Mucosa of descending colon (tissue), 3 donors: ENCODE data around the gene ZFAND6. TPM values are rescaled to one million over a fixed set of nuclear protein-coding genes. Genes with fewer than 3 reads are reported as not detected.
A peak's percentile ranks its signal among the peaks of the same experiment; 100 is the strongest.

Experiments used
- ATAC-seq: fragments of 200-7000 bp; cut with Tn5 transposase; one replicate; pipeline ENCODE4 v1.9.1; 2020; ENCODE audit warnings: mild to moderate bottlenecking, moderate library complexity
- DNase-seq, 3 donors: peaks; one replicate each; pipeline ENCODE4 v3.0.0-alpha.2; 2020
- H3K36me3 ChIP-seq: fragments of 200-600 bp; one replicate; pipeline ENCODE4 v1.8.0; 2021; ENCODE audit warnings: low read depth, mild to moderate bottlenecking
- H3K4me1 ChIP-seq: fragments of 200-600 bp; one replicate; pipeline ENCODE4 v1.8.0; 2021; ENCODE audit warnings: low read depth, mild to moderate bottlenecking
- H3K4me3 ChIP-seq: fragments of 200-600 bp; one replicate; pipeline ENCODE4 v1.8.0; 2021; ENCODE audit warnings: mild to moderate bottlenecking
- H3K9me3 ChIP-seq: fragments of 200-600 bp; one replicate; pipeline ENCODE4 v1.8.0; 2021; ENCODE audit warnings: mild to moderate bottlenecking
- intact Hi-C, 2 donors: fragments of 100-400 bp; cut with DNase I in 1 of 2; cut with micrococcal nuclease in 1 of 2; formaldehyde crosslinking; loops; one replicate each; pipeline versions ENCODE4 v1.11.0 to v1.11.1; 2022; cut with DNase I, micrococcal nuclease
- total RNA-seq, 3 donors: library from RNA; stranded (reverse); fragmentation: NEBNext Ultra II Directional in 2 of 3; extraction: Animal tissue kit (Norgen Biotek cat#: 25700) in 2 of 3; gene quantifications; one replicate each; pipeline versions ENCODE4 v1.2.1 to v1.2.4, GENCODE V29; 2021 to 2023
- TF ChIP-seq, protein P1 (sequence below): fragments of 200-600 bp; IDR thresholded peaks from one replicate; pipeline ENCODE4 v1.8.0; 2022; ENCODE audit warnings: antibody characterized with exemption, mild to moderate bottlenecking
- donor health status: DM: no; HTN: no; CAD: no; lungs with moderate emphysema.
- donor health status: DM: no; HTN: no; CAD: no.
- donor health status: DM: no; HTN: yes; CAD: no.

Gene ZFAND6
- total RNA-seq, 3 donors from 2014 or later = 73.0 to 83.3 (median 76.5) TPM

DNA sequence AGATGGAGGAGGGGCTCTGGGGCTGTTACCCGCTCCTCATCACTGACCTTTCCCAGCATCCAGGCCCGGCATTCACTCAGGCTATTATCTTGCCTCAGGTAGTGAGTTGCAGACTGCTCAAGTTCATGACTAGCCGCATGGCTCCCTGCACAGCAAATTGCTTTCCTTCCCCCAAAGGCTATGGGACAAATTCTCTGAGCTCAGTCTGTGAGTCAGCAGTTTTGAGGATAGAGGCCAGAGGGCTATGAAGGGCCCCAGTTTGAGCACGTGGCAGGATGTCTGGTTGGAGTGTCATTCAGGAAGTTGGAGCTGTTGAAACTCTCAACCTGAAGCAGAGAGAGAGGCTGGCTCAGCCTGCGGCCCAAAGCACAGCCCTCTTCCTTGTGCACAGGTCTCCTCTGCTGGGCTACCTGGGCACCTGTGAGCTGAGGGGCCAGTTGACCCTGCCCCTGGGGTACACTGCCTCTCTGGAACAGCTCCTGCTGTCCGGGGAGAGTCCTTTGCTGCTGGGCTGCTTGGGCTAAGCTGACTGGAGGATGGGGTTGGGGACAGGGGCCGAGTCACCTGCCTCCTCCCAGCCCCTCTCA is 101.2 kb downstream of the ZFAND6 start:
- H3K4me1 ChIP-seq = no peaks in the 10 kb centered on the region
- no peak overlapping the region for H3K4me3 ChIP-seq
- no peaks in the 10 kb centered on the region for H3K9me3 ChIP-seq
- peak in 2 of 3 donors; percentile 35 to 70 for DNase-seq
- TF ChIP-seq, protein P1, sequence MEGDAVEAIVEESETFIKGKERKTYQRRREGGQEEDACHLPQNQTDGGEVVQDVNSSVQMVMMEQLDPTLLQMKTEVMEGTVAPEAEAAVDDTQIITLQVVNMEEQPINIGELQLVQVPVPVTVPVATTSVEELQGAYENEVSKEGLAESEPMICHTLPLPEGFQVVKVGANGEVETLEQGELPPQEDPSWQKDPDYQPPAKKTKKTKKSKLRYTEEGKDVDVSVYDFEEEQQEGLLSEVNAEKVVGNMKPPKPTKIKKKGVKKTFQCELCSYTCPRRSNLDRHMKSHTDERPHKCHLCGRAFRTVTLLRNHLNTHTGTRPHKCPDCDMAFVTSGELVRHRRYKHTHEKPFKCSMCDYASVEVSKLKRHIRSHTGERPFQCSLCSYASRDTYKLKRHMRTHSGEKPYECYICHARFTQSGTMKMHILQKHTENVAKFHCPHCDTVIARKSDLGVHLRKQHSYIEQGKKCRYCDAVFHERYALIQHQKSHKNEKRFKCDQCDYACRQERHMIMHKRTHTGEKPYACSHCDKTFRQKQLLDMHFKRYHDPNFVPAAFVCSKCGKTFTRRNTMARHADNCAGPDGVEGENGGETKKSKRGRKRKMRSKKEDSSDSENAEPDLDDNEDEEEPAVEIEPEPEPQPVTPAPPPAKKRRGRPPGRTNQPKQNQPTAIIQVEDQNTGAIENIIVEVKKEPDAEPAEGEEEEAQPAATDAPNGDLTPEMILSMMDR = no peak
- intact Hi-C loops = no loop called here
- no peaks in the 10 kb centered on the region for H3K36me3 ChIP-seq
- peak; percentile 81 for ATAC-seq

DNA sequence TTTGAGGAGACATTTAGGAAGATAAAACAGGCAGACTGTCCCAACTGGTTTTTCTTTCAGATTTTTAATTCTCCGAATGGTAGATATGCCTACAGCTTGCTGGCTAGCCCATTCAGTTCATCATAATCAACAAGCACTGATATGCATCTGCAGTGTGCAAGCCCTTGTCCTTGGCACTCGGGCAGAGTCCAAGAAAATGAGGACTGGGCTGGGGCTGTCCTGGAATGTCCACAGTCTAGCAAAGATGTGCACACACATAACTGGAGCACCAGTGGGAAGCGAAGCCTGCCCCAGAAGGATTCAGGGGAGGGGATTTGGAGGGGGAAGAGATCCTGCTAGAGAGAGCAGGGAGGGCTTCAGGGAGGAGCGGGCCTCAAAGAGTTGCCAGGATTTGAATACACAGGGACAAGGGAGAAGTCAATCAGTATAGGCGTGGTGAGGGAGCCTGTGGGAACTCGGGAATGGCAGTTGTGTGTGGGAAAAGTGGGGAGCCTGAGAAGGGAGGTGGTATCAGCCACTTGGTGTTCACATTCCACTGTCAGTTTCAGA is 102.1 kb downstream of the ZFAND6 start:
- TF ChIP-seq, protein P1 = no peak
- no peaks in the 10 kb centered on the region for H3K4me1 ChIP-seq
- H3K36me3 ChIP-seq = no peaks in the 10 kb centered on the region
- no peak overlapping the region for H3K4me3 ChIP-seq
- no peak for ATAC-seq
- intact Hi-C loops = no loop called here
- H3K9me3 ChIP-seq = no peaks in the 10 kb centered on the region
- no peak for DNase-seq

DNA sequence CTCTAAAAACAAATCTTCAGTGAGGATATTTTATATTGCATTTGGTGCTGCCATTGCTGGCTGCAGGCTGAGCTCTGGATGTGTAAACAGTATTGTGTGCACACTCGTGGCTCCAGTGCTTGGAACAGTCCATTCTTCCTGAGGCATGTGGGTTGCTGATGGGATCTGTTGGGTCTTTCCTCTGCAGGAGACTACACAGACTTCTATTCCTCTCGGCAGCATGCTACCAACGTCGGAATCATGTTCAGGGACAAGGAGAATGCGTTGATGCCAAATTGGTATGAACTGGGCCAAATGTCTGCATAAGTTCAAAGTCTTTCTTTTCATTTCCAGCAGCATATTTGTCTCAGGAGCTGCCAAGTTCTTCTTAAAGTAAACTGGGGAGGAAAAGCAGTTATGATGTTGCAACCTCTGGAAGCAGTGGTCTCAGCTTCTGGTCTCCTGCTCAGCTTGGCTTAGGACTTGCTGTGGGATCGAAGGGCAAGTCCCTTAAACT is 102.6 kb downstream of the ZFAND6 start:
- intact Hi-C loops = no loop called here
- Histone ChIP-seq H3K4me1 (no peaks in the 10 kb centered on the region), H3K9me3 (no peaks in the 10 kb centered on the region), H3K4me3 (no peak overlapping the region), H3K36me3 (no peaks in the 10 kb centered on the region)
- TF ChIP-seq, protein P1 = no peak
- ATAC-seq (no peak), DNase-seq (no peak)

DNA sequence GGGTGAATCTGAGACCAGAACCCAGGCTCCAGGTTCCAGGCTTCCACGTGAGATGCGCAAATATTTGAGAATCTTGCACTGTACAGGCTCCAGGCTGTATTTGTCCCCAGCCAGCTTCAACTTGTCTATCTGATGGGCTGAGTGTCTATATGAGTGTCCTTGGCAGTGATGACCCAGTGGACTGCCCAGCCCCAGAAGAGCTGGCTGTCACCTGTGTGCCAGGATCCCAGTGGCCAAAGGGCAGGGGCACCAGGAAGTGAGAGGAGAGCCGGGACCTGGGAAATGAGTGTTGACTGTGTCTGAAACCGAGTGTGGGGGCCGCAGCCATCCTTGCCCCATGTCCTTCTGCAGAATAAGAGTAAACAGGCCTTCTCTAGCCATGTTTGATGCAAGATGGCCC is 103.7 kb downstream of the ZFAND6 start:
- TF ChIP-seq, protein P1 = no peak
- intact Hi-C loops = no loop called here
- H3K36me3 ChIP-seq = no peaks in the 10 kb centered on the region
- no peak overlapping the region for H3K4me3 ChIP-seq
- no peaks in the 10 kb centered on the region for H3K4me1 ChIP-seq
- DNase-seq (no peak), ATAC-seq (no peak)
- no peaks in the 10 kb centered on the region for H3K9me3 ChIP-seq

DNA sequence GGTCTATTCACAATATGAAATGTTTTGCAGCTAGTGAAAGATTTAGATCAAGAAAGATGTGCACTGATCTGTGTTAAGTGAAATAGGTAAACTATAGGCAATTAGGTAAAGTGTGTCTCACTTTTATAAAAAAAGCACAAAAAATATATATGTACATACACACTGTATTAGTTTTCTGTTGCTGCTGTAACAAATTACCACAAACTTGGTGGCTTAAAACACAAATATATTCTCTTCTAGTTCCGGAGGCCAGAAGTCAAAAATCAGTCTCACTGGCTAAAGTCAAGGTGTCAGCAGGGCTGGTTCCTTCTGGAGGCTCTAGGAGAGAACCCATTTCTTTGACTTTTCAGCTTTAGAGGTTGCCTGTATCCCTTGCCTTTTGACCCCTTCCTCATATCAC is 104.4 kb downstream of the ZFAND6 start:
- TF ChIP-seq, protein P1 = no peak
- ATAC-seq (no peak), DNase-seq (no peak)
- Histone ChIP-seq H3K9me3 (no peaks in the 10 kb centered on the region), H3K36me3 (no peaks in the 10 kb centered on the region), H3K4me1 (no peaks in the 10 kb centered on the region), H3K4me3 (no peak overlapping the region)
- intact Hi-C loops = no loop called here
